Cortex of kidney (tissue), 1 donor: Measurements from ENCODE around the gene DOCK3.
"Not testable (repeated sequence)": the region's sequence is repeated elsewhere in the genome, so short reads cannot be mapped to it uniquely, and the experiment has no call there.

Source experiments
- DNase-seq: peaks from one replicate; lab custom pipeline; 2025; lab: John Stamatoyannopoulos, UW

Gene DOCK3

GRCh38 chr3:50883755-50884154, 209.0 kb downstream of the DOCK3 start:
- DNase-seq = no peak

DNA sequence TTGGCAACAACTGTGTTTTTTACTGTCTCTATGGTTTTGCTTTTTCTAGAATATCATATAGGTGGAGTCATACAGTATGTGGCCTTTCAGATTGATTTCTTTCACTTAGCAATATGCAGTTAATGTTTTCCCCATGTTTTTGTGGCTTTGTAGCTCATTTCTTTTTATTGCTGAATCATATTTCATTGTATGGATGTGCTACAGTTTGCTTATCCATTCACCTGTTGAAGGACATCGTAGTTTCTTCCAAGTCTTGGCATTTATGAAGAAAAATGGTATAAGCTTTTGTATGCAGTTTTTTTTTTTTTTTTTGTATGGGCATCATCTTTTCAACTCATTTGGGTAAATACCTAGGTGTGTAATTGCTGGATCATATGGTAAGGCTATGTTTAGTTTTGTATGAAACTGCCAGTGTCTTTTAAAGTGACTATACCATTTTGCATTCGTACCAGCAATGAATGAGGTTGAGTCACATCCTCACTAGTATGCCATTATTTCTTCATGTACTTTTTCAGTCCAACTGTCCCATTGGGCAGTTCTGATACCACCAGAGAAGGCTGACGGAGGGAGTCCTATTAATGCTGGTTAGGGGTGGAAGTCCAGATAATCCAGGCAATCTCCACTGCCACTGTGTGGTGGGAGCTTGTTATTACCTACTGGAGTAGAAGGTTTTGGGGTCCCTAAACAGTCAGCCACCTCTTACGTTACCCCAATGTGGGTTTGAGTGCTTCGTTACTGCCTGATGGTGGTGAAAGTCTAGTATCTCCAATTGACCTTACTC, 210.5 kb downstream of the DOCK3 start:
- DNase-seq = no peak

- DNase-seq = no peak
Observed at GRCh38 chr3:50890688-50891344, 216.1 kb downstream of the DOCK3 start.

DNA sequence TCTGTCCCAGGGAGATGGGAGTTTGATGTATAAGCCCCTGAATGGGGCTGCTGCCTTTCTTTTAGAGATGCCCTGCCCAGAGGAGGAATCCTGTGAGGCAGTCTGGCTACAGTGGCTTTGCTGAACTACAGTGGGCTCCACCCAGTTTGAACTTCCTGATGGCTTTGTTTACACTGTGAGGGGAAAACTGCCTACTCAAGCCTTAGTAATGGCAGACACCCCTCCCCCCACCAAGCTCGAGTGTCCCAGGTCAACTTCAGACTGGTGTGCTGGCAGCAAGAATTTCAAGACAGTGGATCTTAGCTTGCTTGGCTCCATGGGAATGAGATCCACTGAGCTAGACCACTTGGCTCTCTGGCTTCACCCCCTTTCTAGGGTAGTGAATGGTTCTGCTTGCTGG, 226.4 kb downstream of the DOCK3 start:
- not testable (repeated sequence) for DNase-seq

GRCh38 chr3:50912746-50913145, 238.0 kb downstream of the DOCK3 start:
- no peak for DNase-seq

GRCh38 chr3:50913260-50913659, 238.5 kb downstream of the DOCK3 start:
- no peak for DNase-seq

GRCh38 chr3:50922071-50922470, 247.3 kb downstream of the DOCK3 start:
- not testable (repeated sequence) for DNase-seq

- DNase-seq = no peak
Observed at GRCh38 chr3:50923955-50924354, 249.2 kb downstream of the DOCK3 start.

DNA sequence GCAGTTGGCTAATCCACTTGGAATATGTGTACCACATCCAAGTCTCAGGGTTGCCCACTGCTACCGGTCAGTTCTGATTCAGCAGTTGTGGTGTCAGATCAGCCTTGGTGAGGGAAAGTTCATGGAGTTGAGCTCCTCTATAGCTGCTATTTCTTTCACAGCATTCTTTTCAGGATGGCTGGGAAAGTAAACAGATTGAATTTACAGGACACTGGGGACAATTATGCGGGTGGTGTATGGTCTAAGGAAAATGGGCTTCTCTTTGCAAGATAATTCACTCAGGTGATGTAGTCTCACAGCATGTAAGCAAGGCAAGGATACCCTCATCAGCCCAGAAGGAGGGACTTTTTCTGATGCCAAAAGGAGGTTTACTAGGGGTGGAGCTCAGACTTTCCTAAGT, 249.9 kb downstream of the DOCK3 start:
- no peak for DNase-seq

DNA sequence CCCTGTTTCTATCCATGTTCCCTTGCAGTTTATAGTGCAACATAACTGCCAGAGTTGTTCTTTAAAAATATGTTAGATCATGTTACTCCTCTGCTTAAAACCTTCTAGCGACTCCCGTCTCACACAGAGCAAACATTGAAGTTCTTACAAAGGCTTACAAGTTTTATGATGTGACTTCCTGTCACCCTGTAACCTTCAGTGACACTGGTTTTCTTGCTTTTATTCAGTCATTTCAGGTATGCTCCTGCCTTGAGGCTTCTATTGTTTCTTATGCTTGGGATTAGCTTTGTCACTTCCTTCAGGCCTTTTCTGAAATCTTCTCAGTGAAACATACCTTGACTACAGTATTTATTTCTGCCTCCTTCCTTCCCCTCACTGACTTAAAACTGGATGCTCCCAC, 252.1 kb downstream of the DOCK3 start:
- no peak for DNase-seq

- no peak for DNase-seq
Observed at GRCh38 chr3:50930371-50931208, 255.9 kb downstream of the DOCK3 start.

- DNase-seq = not testable (repeated sequence)
Observed at GRCh38 chr3:50932918-50933317, 258.2 kb downstream of the DOCK3 start.

- DNase-seq = no peak
Observed at GRCh38 chr3:50936389-50936788, 261.7 kb downstream of the DOCK3 start.

GRCh38 chr3:50947419-50947818, 272.7 kb downstream of the DOCK3 start:
- DNase-seq = no peak

- no peak for DNase-seq
Observed at GRCh38 chr3:50950591-50950990, 275.9 kb downstream of the DOCK3 start.

DNA sequence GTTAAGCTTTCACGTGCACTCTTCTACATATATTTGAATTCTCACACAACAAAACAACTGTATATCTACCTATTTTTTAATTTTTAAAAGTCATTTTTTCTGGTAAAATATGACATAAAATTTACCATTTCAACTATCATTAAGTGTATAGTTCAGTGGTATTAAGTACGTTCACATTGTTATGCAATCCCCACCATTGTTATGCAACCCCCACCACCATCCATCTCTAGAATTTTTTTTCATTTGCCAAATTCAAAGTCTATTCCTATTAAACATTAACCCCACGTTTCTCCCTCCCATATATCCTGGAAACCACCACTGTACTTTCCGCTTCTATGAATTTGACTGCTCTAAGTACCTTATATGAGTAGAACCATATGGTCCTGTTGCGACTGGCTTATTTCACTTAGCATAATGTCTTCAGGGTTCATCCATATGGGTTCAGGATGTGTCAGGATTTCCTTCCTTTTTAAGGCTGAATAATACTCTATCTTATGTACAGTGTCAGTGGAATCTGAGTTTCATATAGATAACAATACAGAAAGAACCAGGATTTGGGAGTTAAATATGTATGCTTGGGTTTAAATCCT, 279.2 kb downstream of the DOCK3 start:
- no peak for DNase-seq

DNA sequence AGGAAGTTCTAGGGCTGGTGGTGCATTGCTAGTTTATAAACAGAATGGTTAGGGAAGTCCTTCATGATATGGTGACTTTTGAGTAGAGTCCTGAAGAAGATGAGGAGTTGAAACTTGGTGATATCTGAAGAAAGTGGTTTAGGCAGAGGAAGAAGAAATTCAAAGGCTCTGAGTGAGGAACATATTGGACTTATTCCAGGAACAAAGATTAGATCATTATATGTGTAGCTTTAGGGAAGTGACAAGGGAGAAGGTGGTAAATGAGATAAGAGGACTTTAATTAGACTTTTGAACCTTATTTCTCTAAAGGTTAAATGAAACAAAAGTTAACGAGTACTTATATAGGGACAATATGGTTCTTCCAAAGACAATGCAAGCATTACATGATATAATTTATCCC, 286.7 kb downstream of the DOCK3 start:
- no peak for DNase-seq

- no peak for DNase-seq
Observed at GRCh38 chr3:50971487-50971924, 296.8 kb downstream of the DOCK3 start.

DNA sequence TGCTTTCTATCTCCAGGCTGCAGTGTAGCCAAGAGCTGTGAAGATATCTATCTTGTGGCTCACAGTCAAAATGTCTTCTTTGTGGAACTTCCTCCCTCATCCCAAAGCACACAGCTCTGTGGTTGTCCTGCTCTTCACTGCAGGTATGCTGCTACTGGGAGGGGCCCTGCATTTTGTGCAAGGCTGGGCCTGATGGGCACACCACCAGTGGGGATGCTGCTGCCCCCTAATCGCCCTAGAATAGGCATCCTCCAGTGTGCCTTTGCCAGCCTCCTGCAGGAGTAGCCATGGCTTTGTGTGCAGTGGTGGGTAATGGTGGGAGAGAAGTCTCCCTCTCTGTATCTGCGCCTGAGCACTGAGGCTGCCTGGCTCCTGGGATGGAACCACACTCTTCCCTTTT, 297.3 kb downstream of the DOCK3 start:
- DNase-seq = no peak

DNA sequence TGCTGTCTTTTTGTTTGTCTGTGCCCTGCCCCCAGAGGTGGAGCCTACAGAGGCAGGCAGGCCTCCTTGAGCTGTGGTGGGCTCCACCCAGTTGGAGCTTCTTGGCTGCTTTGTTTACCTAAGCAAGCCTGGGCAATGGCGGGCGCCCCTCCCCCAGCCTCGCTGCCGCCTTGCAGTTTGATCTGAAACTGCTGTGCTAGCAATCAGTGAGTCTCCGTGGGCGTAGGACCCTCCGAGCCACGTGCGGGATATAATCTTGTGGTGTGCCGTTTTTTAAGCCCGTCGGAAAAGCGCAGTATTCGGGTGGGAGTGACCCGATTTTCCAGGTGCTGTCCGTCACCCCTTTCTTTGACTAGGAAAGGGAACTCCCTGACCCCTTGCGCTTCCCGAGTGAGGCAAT, 303.9 kb downstream of the DOCK3 start:
- not testable (repeated sequence) for DNase-seq

GRCh38 chr3:50978991-50979667, 304.4 kb downstream of the DOCK3 start:
- DNase-seq = no peak
